HG03521 (cell line): Measurements from ENCODE around the gene PLB1.

Experiments
- ATAC-seq: cut with Tn5 transposase; IDR thresholded peaks from one replicate; pipeline ENCODE4 v1.9.1; 2021; ENCODE audit warnings: mild to moderate bottlenecking, moderate library complexity; ENCODE audit not compliant: unreplicated experiment

Gene PLB1

DNA sequence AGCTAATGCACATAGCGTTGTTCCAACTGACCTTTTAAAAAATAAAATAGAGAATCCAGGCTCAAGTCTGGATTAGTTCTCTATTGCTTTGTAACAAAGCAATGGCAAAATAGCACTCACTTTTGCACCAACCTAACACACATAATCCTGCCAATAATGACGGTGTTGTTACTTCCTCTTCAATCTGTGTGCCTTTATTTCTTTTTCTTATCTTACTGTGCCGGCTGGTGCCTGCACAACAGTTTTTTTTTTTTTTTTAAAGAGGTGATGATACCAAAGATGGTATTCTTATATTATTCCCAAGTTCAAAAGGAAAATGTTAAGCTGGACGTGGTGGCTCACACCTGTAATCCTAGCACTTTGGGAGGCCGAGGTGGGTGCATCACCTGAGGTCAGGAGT lies 3.4 kb downstream of the PLB1 start:
- ATAC-seq, result no peak

DNA sequence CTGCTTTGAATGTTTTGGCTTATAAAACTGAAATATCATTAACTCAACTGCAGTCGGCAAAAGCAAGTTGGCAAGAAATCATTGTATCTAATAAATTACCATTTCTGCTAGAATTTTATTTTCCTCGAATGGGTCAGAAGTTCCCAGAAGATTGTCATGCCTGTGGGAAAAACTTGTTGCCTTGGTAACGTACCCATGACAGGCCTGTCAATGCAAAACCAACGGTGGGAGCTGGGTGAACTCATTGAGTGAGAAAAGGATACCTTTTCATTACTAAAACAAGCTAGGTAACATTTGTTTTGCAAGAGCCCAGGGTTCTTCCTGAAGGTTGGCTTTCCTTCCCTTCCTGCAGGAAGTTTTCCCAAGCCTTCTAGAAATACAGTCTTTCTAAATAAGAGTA lies 9.5 kb downstream of the PLB1 start:
- no peak for ATAC-seq

DNA sequence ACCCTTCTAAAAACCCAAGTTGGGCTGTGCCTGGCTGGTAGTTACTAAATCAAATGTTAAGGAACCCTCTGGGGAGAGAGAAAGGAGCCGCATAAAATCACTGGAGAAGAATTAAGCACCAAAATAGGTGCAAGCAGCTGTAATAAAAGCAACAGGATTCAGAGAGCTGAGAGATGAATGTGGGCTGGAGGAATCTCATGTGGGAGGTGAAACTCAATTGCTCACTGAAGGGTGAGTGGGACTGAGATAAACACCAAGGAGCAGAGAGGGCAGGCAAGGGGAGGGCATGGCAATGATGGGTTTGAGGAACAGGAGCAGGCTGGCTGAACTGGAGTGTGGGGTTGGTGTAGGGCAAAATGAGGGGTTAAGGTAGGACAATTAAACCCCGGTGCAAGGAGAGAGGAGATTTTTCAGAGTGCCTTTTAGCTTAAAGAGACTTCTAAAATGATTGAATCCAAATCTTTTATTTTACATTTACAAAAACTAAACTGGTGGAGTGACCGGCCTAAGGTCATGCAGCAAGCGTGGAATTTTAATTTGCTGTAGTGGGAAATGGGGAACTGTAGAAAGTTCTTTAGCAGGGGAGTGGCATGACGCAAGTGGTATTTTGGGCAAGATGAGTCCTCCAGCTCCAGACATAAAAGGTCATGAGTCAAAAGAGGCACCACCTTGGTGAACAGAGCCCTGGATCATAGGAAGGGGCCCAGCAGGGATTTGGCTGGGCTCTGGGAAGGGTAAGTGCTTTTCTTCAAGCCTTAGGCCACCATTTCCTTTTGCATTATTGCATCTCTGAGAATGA lies 10.5 kb downstream of the PLB1 start:
- ATAC-seq, result no peak

DNA sequence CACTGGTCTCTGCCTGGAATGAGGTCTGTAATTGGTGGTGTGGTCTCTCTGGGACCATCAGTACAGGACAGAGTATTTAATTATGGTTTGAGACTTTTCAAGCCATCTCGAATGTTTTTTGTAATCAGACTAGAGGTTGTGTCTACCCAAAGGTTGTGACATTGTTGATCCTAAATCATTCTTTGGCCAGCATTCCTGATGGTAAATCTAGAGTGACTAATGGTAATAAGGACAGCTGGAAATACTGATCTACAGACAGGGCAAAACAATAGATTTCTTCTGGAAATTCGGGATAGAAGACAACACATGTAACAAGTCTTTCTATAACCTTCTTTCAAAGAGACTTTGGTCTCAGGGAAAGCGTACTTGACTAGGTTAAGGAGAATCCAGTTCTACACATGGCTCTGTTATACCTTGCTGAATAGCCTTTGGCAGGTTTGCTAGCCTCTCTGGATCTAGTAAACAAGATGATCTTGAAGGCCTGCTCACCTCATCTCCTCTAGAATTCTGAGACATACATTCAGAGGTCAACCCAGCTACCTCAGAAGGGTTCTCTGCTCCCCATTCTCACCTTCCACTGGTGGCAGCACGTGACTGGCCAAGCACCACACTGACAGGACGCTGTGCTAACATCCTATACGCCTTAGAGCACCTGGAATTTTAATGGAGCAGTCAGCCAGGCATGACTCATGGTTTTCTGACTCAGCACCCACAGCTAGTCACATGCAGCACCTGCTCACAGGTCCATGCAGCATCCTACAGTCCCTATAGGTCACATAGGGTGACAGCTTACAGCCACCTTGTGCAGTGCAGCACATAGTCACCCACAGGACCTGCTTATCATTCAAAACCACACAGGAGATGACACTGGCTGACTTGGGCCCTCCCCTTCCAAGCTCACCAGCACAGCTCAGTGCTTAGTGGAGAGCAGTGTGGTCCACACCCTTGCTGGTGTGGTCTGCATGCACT lies 12.2 kb downstream of the PLB1 start:
- ATAC-seq, result no peak

DNA sequence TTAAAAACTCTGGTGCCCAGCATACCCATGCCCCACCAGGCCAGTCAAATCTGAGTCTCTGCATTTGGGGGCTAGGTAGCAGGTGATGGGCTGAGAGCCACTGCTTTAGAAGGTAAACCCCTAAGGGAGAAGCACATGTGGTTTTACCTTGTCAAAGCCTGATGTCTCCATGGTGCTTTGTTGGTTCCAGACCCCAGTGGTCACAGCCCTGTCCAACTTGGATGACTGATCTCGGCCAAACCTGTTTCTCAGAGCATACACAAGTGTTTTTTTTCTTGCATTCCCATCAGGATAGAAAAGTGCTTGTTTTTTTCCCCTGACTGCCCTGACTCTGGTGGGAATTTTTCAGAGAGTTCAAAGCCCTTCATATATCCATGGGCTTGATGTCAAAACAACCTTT lies 13.5 kb downstream of the PLB1 start:
- ATAC-seq, result no peak

DNA sequence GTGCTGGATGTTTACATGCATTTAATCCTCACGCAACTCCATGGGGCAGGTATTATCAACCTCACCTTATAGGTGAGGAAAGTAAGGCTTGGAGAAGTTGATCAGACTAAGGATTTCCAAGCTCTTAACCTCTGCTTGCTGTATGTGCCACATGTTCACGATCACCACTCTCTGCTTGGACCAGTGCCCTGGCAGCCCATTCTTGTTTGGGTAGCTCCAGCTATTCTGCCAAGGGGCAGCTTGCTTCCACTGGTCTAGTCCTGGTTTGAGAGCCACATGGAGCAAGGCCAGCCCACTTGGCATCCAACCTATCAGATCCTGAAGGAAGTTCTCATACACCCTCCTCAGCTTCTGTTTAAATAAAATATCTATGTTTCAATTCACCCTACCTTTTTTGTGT lies 14.3 kb downstream of the PLB1 start:
- no peak for ATAC-seq

DNA sequence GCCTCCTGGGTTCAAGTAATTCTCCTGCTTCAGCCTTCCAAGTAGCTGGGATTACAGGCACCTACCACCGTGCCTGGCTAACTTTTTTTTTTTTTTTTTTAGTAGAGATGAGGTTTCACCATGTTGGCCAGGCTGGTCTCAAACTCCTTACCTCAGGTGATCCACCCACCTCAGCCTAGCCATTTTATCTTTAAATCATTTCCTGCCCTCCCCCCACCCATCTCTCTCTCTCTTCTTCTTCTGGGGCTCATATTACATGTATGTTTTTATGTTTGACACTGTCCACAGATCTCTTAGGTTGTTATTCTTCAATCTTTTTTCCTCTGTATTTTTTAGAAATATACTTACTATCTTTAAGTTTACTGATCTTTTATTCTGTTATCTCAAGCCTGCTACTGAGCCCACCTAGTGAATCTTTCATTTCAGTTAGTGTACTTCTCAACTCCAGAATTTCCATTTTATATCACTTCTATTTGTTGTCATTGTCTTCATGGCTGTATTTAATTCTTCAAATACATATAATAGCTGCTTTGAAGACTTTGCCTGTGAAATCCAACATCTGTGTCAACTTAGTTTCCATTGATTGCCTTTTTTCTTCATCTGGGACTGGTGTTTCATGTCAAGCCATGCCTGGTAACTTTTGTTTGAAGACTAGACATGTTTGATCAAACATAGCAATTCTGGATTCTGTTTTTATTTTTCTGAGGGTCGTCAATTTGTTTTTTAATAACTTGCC lies 16.2 kb downstream of the PLB1 start:
- ATAC-seq, result no peak

DNA sequence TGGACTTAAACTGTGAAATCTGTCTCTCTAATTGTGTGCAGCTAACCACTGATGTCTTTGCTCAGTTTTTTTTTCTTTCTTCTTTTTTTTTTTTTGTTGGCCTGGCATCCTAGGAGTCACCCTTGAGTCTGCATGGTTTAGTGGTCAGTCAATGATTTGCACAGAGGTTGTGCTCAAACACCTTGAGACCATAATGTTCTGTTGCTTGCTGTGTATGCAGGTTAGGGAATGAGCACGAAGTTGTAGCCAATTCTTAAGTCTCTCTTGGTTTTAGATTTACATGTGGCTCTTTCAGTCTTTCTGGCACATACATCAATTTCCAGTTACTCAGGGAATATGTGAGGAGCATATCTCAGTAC lies 16.7 kb downstream of the PLB1 start:
- no peak for ATAC-seq

DNA sequence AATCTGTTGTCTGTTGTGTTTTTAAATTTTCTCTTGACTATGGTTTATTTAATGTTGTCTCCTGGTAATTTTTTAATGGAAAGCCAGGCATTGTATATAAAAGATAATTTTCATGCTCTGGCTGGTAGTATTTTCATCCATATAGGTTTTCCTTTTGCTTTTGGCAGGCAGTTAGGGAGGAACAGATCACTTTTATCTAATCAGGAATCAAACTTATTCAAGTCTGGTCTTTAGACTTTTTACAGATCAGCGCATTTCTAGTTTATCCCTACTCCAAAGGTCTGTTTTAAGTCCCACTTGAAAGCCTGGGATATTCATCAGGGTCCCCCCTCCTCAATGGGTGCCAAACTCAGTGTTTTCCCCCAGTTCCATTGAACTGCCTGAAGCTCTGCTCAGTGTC lies 17.2 kb downstream of the PLB1 start:
- no peak for ATAC-seq

DNA sequence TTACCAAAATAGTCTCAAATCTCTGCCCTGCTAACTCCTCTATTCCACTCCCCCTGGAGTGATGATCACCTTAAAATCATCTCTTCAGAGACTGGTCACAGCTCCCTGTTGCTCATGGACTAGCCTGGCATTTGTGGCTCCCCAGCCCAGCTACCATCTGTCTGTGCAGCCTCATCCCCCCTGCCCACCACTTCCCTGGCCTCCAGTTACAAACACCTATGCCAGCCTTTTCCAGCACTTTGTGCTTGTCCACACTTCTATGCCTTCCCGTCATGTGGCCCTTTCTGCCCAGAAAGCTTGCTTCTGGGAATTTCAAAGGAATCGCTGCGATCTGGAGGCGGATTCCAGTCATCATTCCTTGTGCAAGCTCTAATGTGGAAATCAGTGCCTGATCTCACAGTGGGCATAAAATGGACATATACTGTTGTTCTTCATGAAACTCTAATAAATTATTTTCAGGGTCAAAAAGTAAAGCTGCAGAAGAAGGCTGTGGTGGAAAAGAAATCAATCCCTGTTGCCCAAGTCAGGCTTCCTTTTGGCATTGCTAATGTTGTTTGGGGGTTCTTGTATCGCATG lies 19.4 kb downstream of the PLB1 start:
- ATAC-seq, result no peak

DNA sequence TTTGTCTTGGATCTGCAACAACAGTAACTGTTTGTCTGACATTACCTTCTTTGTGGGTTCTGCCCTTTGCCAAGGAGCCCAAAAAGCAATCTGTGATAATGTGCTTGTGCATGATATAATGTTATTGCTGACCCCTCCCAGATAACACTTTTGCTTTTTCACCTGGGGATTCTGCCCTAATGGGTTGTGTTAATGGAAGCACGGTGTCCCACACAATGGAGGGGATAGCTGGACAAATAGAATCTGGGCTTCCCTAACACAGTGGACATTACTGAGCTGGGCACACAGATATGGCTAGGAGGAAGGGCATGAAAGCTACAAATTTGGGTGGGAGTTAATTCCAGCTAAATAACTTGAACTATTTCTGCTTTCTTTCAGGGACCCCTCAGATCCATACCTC lies 20.6 kb downstream of the PLB1 start:
- ATAC-seq, result no peak

DNA sequence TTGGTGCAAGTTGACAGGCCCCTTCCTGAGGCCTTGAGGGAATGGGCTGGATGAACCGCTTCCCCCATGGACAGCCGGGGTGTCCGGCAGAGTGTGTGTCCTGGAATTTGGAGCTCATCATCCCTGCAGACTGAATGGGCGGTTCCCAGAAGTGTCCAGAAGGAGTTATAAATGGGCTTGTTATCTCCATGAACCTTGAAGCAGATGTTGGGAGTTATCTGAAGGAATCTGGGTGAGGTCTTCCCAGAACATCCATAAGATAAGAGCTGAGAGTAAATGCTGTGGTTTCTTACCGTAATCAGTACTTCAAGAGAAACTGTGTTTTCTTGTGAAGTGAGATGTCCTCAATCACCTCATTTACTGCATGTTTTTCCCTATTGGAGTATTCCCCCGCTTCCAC lies 21.1 kb downstream of the PLB1 start:
- ATAC-seq, result no peak

DNA sequence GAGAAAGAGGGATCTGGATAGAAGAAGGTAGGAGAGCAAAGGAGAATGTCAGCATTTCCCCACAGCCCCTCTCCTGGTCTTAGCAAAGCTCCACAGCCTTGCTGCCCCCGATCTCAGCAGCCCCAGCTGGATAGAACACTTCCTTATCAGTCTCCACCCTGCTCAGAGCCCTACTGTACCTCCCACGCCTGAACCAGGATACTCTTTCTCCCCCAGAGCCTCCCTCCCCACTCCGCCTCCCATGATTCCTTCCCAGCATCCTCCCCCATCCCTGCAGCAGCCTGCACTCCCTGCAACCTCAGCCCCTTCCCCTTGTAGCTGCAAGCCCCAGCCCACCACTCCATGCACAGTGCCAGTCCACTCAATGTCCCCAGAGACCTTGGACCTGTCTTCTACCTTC lies 25.8 kb downstream of the PLB1 start:
- ATAC-seq, result no peak

DNA sequence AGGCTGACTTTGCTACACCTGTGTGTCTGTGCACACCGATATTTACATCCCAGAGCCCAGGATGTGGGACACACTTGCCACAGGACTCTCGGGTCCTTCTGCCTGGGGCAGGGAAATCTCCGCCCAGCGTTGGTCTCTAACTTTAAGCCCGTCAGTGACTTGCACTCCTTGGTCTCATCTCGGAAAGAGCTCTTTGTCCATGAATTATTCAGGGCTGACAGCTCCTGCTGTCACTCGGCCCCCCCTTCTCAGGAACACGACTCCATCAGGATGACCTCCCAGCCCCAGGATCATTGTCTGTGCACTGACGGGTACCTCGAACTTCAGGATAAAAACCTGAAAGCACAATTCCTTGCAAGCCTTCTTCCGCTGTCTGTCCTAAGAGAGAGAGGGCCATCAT lies 26.6 kb downstream of the PLB1 start:
- ATAC-seq, result no peak

DNA sequence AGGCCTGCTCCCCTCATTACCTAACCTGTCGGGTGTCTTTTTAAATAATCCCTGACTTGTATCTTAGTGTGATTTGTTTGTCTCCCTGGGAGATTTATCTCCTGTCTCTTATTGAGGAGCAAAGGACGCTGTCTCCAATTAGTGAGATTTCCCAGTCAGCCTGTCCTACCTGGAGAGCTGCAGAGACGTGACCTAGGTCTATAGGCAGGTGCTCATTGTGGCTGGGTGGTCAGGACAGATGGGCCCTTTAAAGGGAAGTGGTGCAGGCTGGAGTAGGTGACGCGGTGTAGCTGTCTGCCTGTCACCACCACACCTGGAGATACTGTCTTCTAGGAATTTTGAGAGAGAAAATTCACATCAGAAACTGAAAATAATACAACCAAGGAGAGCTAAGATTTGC lies 28.0 kb downstream of the PLB1 start:
- ATAC-seq, result no peak

DNA sequence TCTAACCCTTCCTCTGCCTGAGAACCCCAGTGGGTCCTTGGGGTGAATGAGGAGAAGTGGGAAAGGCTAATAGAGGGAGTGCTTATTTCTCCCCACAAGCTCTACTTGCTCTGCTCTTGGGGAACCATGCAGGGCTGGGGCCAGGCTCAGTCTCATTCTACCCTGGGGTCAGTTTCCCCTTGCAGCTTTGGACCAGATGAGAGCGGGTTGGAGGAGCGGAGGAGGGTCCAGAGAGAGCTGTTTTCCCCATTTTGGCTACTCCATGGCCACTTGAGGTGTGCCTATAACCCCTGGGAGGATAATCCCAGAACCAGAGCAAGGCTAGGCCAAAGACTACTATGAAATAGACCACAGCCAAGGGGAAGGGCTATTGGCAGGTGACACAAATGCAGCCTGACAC lies 29.6 kb downstream of the PLB1 start:
- ATAC-seq, result no peak

DNA sequence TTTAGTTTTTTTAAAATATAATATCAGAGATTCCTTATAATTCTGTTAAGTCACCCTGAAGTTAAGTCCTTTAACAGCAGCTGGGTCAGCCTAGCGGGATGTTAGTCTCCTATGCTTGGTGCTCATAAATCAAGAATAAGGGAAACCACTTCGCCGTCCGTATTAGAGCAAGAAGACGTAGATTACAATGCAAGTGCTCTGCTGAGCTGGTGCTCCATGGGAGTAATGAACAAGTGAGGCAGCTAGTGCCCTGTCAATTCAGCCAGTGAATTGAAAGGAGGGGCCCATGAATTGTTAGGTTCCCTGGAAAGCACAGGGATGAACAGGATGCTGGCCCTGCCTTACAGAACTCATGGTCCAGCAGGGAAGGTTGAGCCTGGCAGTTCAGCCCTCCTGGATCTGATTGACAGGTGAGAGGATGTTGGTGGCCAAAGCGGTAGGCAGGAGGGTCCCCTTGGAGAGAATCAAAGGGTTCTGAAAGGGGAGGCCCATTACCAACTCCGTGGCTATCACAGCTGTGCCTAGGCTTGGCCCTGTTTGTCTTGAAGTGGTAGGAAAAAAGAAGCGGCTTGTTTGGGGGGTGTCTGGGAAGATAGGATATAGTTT lies 30.8 kb downstream of the PLB1 start:
- no peak for ATAC-seq

DNA sequence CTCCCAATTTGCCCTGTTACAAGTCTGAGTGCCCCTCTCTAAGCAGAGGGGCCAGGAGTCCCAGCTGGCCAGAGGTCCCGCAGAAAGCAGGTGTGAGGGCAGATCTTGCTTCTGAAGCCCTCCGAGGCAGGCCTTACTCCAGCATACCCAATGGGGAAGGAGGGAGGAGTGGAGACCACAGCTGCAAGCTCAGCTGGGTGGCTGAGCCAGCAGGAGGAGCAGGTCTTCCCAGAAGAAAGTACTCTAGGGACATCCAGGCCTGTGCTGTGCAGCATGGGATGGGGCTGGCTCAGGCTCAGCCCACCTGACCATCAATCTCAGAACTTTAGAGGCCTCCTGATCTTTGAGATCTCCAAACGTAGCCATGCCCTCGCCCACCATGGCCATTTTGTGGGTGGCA lies 31.3 kb downstream of the PLB1 start:
- ATAC-seq, result no peak

DNA sequence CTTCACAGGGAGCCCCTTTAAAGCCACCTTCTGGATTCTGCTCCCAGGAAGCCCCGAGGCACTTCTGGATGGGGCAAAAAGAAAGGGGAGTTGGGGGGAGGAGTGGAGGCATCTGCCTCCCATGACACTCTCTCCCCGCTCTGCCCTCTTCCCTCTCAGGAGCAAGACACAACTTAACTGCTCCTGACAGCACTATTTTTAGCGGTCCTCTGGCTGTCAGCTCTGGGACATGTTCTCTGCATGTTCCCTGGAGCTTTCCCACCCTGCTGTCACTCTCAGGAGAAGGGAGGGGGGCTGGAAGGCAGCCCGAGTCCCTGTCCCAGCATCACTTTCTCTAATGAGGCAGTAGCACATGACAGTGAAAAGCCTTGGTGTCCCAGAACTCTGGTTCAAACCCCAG lies 32.3 kb downstream of the PLB1 start:
- ATAC-seq, result no peak

DNA sequence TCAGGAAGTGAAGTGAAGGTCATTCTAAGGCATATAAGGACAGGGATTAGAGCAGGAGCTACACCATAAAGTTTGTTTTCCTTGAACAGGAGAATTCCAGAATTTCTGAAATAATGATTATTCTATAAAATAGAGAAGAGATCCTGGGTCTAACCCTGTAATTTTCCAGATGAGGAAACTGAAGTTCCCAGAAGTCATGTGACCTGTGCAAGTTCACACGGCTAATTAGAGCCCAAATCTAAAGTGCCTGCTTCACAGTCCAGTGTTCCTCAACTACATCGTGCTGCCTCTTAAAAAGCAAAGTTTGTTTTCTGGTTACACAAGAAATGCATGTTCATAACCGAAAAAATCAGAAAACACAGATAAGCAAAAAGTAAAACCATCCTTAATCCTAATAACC lies 34.9 kb downstream of the PLB1 start:
- no peak for ATAC-seq

DNA sequence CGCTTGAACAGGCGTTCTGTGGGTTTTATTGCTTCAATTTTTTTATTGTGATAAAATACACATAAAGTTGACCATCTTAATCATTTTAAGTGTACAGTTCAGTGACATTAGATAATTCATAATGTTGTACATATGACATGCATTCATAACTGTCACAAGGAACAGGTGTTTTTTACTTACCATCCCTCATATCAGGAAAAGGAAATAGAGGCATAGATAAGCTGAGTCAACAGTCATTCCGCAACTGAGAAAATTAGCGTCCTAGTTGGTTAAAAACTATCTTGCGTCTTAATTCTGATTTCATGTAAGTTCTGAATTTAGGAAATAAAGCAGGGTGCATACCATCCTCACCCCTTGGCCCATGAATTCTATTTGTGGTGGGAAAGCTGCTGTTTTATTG lies 36.5 kb downstream of the PLB1 start:
- no peak for ATAC-seq
